Prostate gland (tissue), 2 donors: ENCODE data around the gene BAG1. TPM values are rescaled to one million over a fixed set of nuclear protein-coding genes. Genes with fewer than 3 reads are reported as not detected.

ENCODE experiments used
- DNase-seq: peaks from one replicate; pipeline ENCODE4 v3.0.0-alpha.2; 2019; ENCODE audit warnings: low spot score
- H3K27ac ChIP-seq, 2 donors: fragments of 200-600 bp; sonication (generic); 2 replicates each; pipeline ENCODE4 v1.5.1; 2017 to 2019
- H3K27me3 ChIP-seq: fragments of 200-600 bp; sonication (generic); replicated peaks from 2 replicates; pipeline ENCODE4 v1.5.1; 2019; ENCODE audit not compliant: insufficient read depth
- H3K36me3 ChIP-seq, 2 donors: fragments of 200-600 bp; sonication (generic); 1 replicate in 1 of 2; 2 replicates in 1 of 2; pipeline versions ENCODE4 v1.5.1 to v1.8.1; 2017 to 2019
- H3K4me1 ChIP-seq: fragments of 200-600 bp; sonication (generic); replicated peaks from 2 replicates; pipeline ENCODE4 v1.5.1; 2019
- H3K4me3 ChIP-seq, 2 donors: fragments of 200-600 bp; sonication (generic); 2 replicates each; pipeline ENCODE4 v1.5.1; 2017 to 2019
- H3K9me3 ChIP-seq: fragments of 200-600 bp; sonication (generic); 2 replicates; pipeline ENCODE4 v1.5.1; 2017
- POLR2A ChIP-seq: fragments of 450-650 bp; IDR thresholded peaks from one replicate; pipeline ENCODE4 v1.6.1; 2016; ENCODE audit warnings: antibody characterized with exemption, mild to moderate bottlenecking
- POLR2AphosphoS5 ChIP-seq: sonication (generic); formaldehyde crosslinking; IDR thresholded peaks from one replicate; pipeline ENCODE4 v1.6.1; 2017; ENCODE audit warnings: antibody characterized with exemption
- WGBS: methylation state at CpG from one replicate; pipeline ENCODE4 v1.1.5; 2018; 5-methylcytosine and 5-hydroxymethylcytosine counted together
- intact Hi-C: fragments of 100-400 bp; cut with DNase I; formaldehyde crosslinking; loops from one replicate; pipeline ENCODE4 v1.14.2; 2022
- total RNA-seq, 2 donors: library from RNA; depleted of rRNA; stranded (reverse); fragments of >200 nt; gene quantifications; one replicate each; pipeline ENCODE4 v1.1.0, GENCODE V29; 2016
- TF ChIP-seq, protein P1 (sequence below), 4 experiments: fragments of 200-600 bp in 2 of 4; fragments of 450-650 bp in 2 of 4; sonication (generic) in 2 of 4; IDR thresholded peaks; 1 replicate in 3 of 4; 2 replicates in 1 of 4; pipeline ENCODE4 v1.5.1; 2016 to 2019; ENCODE audit warnings: antibody characterized with exemption in 4 of 4, mild to moderate bottlenecking in 2 of 4, moderate library complexity in 2 of 4

Gene BAG1
- total RNA-seq, 2 donors from 2014 or later: 94.9 to 112 TPM

DNA sequence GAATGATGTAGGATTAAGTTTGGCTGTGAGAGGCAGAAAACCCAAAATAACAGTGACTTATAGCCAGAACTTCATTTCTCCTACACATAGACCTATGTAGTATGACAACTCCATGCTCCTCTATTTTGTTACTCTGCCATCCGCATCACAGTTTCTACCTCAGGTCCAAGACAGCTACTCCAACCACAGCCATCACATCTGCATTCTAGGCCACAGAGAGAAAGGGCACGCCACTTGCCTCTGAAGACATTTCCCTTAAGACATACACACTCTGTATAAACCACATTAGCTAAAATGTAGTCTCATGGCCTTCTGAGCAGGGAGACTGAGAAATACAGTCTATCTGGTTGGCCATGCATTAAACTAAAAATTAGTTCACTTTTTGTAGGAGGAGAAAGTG is 14.5 kb downstream of the BAG1 start:
- peaks cover 0 to 7% of the 10 kb centered on the region in 2 donors for H3K36me3 ChIP-seq

DNA sequence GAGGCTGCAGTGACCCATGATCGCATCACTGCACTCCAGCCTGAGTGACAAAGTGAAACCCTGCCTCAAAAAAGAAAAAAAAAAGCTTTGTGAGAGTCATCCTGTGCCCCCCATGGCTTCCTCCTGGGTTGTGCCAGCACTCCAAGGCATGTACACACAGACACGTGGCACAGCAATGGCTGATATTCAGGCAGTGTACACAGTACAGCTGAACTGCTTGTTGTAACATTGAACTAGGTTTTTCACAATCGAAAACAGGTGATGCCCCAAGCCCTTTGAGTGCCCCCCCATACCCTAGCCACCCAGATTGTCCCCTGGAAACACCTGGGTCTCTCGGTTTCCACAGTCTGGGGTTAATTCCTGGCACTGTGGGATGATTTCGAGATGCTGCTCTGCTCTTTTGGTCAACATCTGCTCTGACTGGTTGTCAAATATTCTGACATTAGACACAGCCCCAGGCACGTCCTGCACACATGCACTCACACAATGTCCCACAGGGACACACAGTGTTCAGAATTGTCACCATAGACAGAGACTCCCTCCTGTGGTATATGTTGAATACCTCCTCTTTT is 15.3 kb downstream of the BAG1 start:
- intact Hi-C loops: no loop called here

More for the DNA sequence above, 14.5 kb downstream of the BAG1 start:
- H3K27ac ChIP-seq: no peak overlapping the region
- WGBS: 98% methylated on average over 2 of the region's 2 CpGs
- H3K27me3 ChIP-seq: no peaks in the 10 kb centered on the region
- intact Hi-C loops: no loop called here
- H3K4me1 ChIP-seq: no peaks in the 10 kb centered on the region
- H3K4me3 ChIP-seq: no peak overlapping the region
- H3K9me3 ChIP-seq: no peaks in the 10 kb centered on the region
- no peak for TF ChIP-seq POLR2AphosphoS5
- no peak for TF ChIP-seq POLR2A
- TF ChIP-seq, protein P1, sequence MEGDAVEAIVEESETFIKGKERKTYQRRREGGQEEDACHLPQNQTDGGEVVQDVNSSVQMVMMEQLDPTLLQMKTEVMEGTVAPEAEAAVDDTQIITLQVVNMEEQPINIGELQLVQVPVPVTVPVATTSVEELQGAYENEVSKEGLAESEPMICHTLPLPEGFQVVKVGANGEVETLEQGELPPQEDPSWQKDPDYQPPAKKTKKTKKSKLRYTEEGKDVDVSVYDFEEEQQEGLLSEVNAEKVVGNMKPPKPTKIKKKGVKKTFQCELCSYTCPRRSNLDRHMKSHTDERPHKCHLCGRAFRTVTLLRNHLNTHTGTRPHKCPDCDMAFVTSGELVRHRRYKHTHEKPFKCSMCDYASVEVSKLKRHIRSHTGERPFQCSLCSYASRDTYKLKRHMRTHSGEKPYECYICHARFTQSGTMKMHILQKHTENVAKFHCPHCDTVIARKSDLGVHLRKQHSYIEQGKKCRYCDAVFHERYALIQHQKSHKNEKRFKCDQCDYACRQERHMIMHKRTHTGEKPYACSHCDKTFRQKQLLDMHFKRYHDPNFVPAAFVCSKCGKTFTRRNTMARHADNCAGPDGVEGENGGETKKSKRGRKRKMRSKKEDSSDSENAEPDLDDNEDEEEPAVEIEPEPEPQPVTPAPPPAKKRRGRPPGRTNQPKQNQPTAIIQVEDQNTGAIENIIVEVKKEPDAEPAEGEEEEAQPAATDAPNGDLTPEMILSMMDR (IDR thresholded peaks at IDR 0.05): no peak
- DNase-seq: no peak

DNA sequence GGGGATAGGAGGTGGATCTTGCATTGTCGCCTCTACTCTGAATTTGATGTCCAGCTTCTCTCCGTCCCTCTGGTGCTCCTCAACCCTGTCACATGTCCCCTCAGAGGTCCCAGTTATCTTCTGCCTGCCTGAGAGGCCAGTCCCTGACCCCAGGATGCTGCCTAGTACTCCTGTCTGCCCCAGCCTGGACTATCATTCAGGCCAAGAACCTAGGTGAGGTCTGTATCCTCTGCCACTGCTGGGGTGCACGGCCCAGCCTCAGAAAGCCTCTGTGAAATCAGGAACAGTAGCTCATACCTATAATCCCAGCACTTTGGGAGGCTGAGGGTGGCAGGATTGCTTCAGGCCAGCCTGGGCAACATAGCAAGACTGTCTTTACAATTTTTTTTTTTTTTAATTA is 15.9 kb downstream of the BAG1 start:
- Histone ChIP-seq H3K27me3 (no peaks in the 10 kb centered on the region), H3K9me3 (no peaks in the 10 kb centered on the region), H3K4me1 (no peaks in the 10 kb centered on the region), H3K27ac (no peak overlapping the region), H3K36me3 (no peaks in the 10 kb centered on the region), H3K4me3 (no peak overlapping the region)
- 100% methylated on average over 3 of the region's 3 CpGs for WGBS
- TF ChIP-seq POLR2A: no peak
- TF ChIP-seq, protein P1 (IDR thresholded peaks at IDR 0.05): no peak
- no peak for TF ChIP-seq POLR2AphosphoS5
- DNase-seq: no peak
- intact Hi-C loops: no loop called here

More for the DNA sequence above, 15.3 kb downstream of the BAG1 start:
- Histone ChIP-seq H3K27me3 (no peaks in the 10 kb centered on the region), H3K27ac (no peak overlapping the region), H3K4me1 (no peaks in the 10 kb centered on the region), H3K36me3 (no peaks in the 10 kb centered on the region), H3K4me3 (no peak overlapping the region), H3K9me3 (no peaks in the 10 kb centered on the region)
- 76% methylated on average over 6 of the region's 6 CpGs for WGBS
- TF ChIP-seq POLR2AphosphoS5: no peak
- TF ChIP-seq, protein P1 (IDR thresholded peaks at IDR 0.05): no peak
- DNase-seq: no peak

DNA sequence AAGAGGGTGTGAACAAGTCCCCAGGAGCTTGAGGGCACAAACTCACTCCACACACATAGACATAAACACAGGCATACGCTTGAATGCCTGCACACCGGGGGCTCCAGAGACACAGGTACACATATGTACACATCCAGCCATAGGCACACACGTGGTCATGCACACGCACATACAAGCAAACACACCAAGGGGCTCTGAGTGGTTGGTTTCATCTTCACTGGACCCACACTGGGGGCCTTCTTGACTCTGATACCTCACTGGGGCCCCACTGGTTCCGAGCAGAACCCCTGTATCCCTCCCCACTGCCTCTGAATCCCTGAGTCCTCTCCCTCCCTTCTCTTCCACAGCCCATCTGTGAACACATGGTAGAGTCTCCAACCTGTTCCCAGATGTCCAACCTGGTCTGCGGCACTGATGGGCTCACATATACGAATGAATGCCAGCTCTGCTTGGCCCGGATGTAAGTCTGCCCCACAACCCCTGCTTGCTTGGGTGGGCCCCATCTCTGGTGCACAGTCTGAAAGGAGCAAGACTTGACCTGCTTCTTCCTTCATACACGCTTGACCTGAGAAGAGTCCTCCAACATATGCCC is 18.1 kb downstream of the BAG1 start:
- 93% methylated on average over 9 of the region's 9 CpGs for WGBS
- no peaks in the 10 kb centered on the region for H3K36me3 ChIP-seq
- H3K4me1 ChIP-seq: no peaks in the 10 kb centered on the region
- no peaks in the 10 kb centered on the region for H3K9me3 ChIP-seq
- no peaks in the 10 kb centered on the region for H3K27me3 ChIP-seq
- TF ChIP-seq POLR2AphosphoS5 (no peak), POLR2A (no peak)
- intact Hi-C loops: no loop called here
- no peak overlapping the region for H3K27ac ChIP-seq
- no peak for DNase-seq
- no peak overlapping the region for H3K4me3 ChIP-seq

DNA sequence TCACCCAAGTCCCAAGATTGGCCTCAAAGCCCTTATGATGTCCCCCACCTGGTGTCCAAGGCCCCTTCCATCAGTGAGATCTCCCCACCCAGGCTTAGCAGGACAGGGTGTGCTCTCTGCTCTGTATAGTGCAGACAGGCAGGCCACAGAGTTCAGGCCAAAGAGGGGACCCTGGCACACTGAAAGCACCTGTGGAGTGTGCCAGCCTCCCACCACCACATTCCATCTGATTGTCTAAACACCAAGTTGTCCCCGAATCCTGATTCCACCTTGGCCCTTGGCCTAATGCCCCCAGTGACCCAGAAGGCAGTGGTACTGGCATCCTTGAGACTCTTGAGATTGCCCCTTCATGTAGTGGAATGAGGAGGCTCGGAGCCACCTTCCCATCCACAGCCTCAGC is 19.2 kb downstream of the BAG1 start:
- no peaks in the 10 kb centered on the region for H3K36me3 ChIP-seq
- H3K4me1 ChIP-seq: no peaks in the 10 kb centered on the region
- no peak for DNase-seq
- H3K27me3 ChIP-seq: no peaks in the 10 kb centered on the region
- no peak overlapping the region for H3K27ac ChIP-seq
- intact Hi-C loops: no loop called here
- no peak overlapping the region for H3K4me3 ChIP-seq
- TF ChIP-seq POLR2A (no peak), POLR2AphosphoS5 (no peak)
- TF ChIP-seq, protein P1 (IDR thresholded peaks at IDR 0.05): no peak
- H3K9me3 ChIP-seq: no peaks in the 10 kb centered on the region
- WGBS: 87% methylated on average over 2 of the region's 2 CpGs
